ENCODE data around the gene PPP3CA. TPM values are rescaled to one million over a fixed set of nuclear protein-coding genes. Genes with fewer than 3 reads are reported as not detected.

The PPP3CA gene
- total RNA-seq, 1 experiment from 2014 or later: 31.0 TPM

GRCh38 chr4:101269682-101270081, 77.6 kb downstream of the PPP3CA start:
- Histone ChIP-seq H3K36me3 (ENCODE audit: control insufficient read depth, insufficient read depth, low read length) (no peaks in the 10 kb centered on the region), H3K27me3 (ENCODE audit: control insufficient read depth, insufficient read depth, low read length) (no peaks in the 10 kb centered on the region), H3K4me1 (ENCODE audit: control insufficient read depth, insufficient read depth, low read length) (no peaks in the 10 kb centered on the region), H3K27ac (ENCODE audit: low read length) (no peak overlapping the region), H3K4me3 (ENCODE audit: low read depth in 2 of 2, low read length in 2 of 2) (no peak overlapping the region), H3K9me3 (ENCODE audit: control insufficient read depth, insufficient read depth, low read depth, low read length) (no peaks in the 10 kb centered on the region)
- ChIA-PET POLR2A (no interaction called here), CTCF (no interaction called here)
- intact Hi-C loops (cut with micrococcal nuclease; ENCODE audit: unreplicated experiment): no loop called here
- in situ Hi-C loops (cut with HindIII; ENCODE audit: low pct_unique_long_range_greater_than_20kb, low sequenced_read_pairs): no loop called here
- BruUV-seq (replicated peaks): no TSS peak
- no peak for TF ChIP-seq SIN3A (IDR thresholded peaks at IDR 0.05; ENCODE audit: borderline replicate concordance, insufficient read depth, low read depth, low read length)
- TF ChIP-seq REST (IDR thresholded peaks at IDR 0.05; ENCODE audit: insufficient read depth in 1 of 2, low read depth in 2 of 2, low read length in 1 of 2): no peak
- no peak for TF ChIP-seq TCF7L2 (IDR thresholded peaks at IDR 0.05; ENCODE audit: low read depth, low read length)
- no peak for TF ChIP-seq CTCF (IDR thresholded peaks at IDR 0.05)
- TF ChIP-seq POLR2AphosphoS5 (IDR thresholded peaks at IDR 0.05; ENCODE audit: low read depth, low read length): no peak
- no peak for DNase-seq (ENCODE audit: low read depth, low spot score)
- no peak for ATAC-seq

GRCh38 chr4:101265816-101266172, 81.5 kb downstream of the PPP3CA start:
- Histone ChIP-seq H3K36me3 (ENCODE audit: control insufficient read depth, insufficient read depth, low read length) (no peaks in the 10 kb centered on the region), H3K27me3 (ENCODE audit: control insufficient read depth, insufficient read depth, low read length) (no peaks in the 10 kb centered on the region), H3K27ac (ENCODE audit: low read length) (no peak overlapping the region), H3K4me3 (ENCODE audit: low read depth in 2 of 2, low read length in 2 of 2) (no peak overlapping the region), H3K9me3 (ENCODE audit: control insufficient read depth, insufficient read depth, low read depth, low read length) (no peaks in the 10 kb centered on the region), H3K4me1 (ENCODE audit: control insufficient read depth, insufficient read depth, low read length) (no peaks in the 10 kb centered on the region)
- BruUV-seq (replicated peaks): no TSS peak
- CTCF ChIA-PET: interaction anchor here (0.6 kb wide), 1 partner anchor 82 kb away, joined by 6 read pairs; no protein-coding TSS in a partner anchor
- intact Hi-C loops (cut with micrococcal nuclease; ENCODE audit: unreplicated experiment) (no loop called here), in situ Hi-C loops (cut with HindIII; ENCODE audit: low pct_unique_long_range_greater_than_20kb, low sequenced_read_pairs) (no loop called here)
- TF ChIP-seq SIN3A (IDR thresholded peaks at IDR 0.05; ENCODE audit: borderline replicate concordance, insufficient read depth, low read depth, low read length) (no peak), POLR2AphosphoS5 (IDR thresholded peaks at IDR 0.05; ENCODE audit: low read depth, low read length) (no peak), REST (IDR thresholded peaks at IDR 0.05; ENCODE audit: insufficient read depth in 1 of 2, low read depth in 2 of 2, low read length in 1 of 2) (no peak), CTCF (IDR thresholded peaks at IDR 0.05) (no peak), TCF7L2 (IDR thresholded peaks at IDR 0.05; ENCODE audit: low read depth, low read length) (no peak)
- ATAC-seq: no peak
- POLR2A ChIA-PET: no interaction called here
- DNase-seq (ENCODE audit: low read depth, low spot score): no peak
